Muscle of leg (tissue), 11 donors: ENCODE data around the gene SLC44A3. TPM values are rescaled to one million over a fixed set of nuclear protein-coding genes. Genes with fewer than 3 reads are reported as not detected.

Source experiments
- DNase-seq: peaks from one replicate; pipeline ENCODE4 v3.0.0; 2013
- H3K27ac ChIP-seq: one replicate; pipeline ENCODE4 v1.5.1; 2013; ENCODE audit warnings: mild to moderate bottlenecking, low read length, control low read depth
- H3K27me3 ChIP-seq: one replicate; pipeline ENCODE4 v1.6.1; 2013; ENCODE audit warnings: low read length; ENCODE audit not compliant: control insufficient read depth, insufficient read depth
- H3K36me3 ChIP-seq: one replicate; pipeline ENCODE4 v1.6.1; 2013; ENCODE audit warnings: low read length; ENCODE audit not compliant: control insufficient read depth, insufficient read depth
- H3K4me1 ChIP-seq: one replicate; pipeline ENCODE4 v1.6.1; 2013; ENCODE audit warnings: low read length; ENCODE audit not compliant: control insufficient read depth, insufficient read depth
- H3K4me3 ChIP-seq: one replicate; pipeline ENCODE4 v1.5.1; 2013; ENCODE audit warnings: low read length, control low read depth
- H3K9me3 ChIP-seq: replicated peaks from 2 replicates; pipeline ENCODE4 v1.6.1; 2013; ENCODE audit warnings: low read depth, low read length; ENCODE audit not compliant: control insufficient read depth
- WGBS: methylation state at CpG from one replicate; pipeline ENCODE4 v1.1.5; 2013; ENCODE audit warnings: missing lambda C conversion rate; ENCODE audit not compliant: insufficient coverage; 5-methylcytosine and 5-hydroxymethylcytosine counted together
- polyA plus RNA-seq, 8 donors: library from polyadenylated mRNA; unstranded; fragments of 120-200 nt; gene quantifications; one replicate each; pipeline versions ENCODE4 v1.2.1 to v1.2.3, GENCODE V29; 2013; ENCODE audit warnings: inconsistent platforms in 1 of 8, low replicate concordance in 1 of 8; ENCODE audit not compliant: insufficient read length in 8 of 8, insufficient read depth in 1 of 8
- total RNA-seq: library from RNA; stranded (reverse); fragments of 120-200 nt; gene quantifications from one replicate; pipeline ENCODE4 v1.2.4, GENCODE V29; 2013

SLC44A3 gene
- total and polyA plus RNA-seq, 9 donors: 2.1 to 5.2 (median 3.7) TPM

GRCh38 chr1:94864821-94865220 is 44.7 kb downstream of the SLC44A3 start:
- peaks cover 41% of the 10 kb centered on the region for H3K4me1 ChIP-seq
- no peaks in the 10 kb centered on the region for H3K9me3 ChIP-seq
- H3K27ac ChIP-seq: peak overlapping the region; percentile 80
- no peaks in the 10 kb centered on the region for H3K27me3 ChIP-seq
- peak; percentile 74 for DNase-seq
- no peaks in the 10 kb centered on the region for H3K36me3 ChIP-seq
- H3K4me3 ChIP-seq: no peak overlapping the region
- no CpG with 5 or more reads among the region's 9 CpGs for WGBS

GRCh38 chr1:94865360-94865759 is 45.2 kb downstream of the SLC44A3 start:
- peaks cover 41% of the 10 kb centered on the region for H3K4me1 ChIP-seq
- H3K27ac ChIP-seq: peak overlapping the region; percentile 80
- no peaks in the 10 kb centered on the region for H3K9me3 ChIP-seq
- H3K36me3 ChIP-seq: no peaks in the 10 kb centered on the region
- no peak overlapping the region for H3K4me3 ChIP-seq
- H3K27me3 ChIP-seq: no peaks in the 10 kb centered on the region
- WGBS: no CpG with 5 or more reads among the region's 4 CpGs
- peak; percentile 89 for DNase-seq

- peak overlapping the region; percentile 80 for H3K27ac ChIP-seq
- H3K36me3 ChIP-seq: no peaks in the 10 kb centered on the region
- peaks cover 43% of the 10 kb centered on the region for H3K4me1 ChIP-seq
- no peaks in the 10 kb centered on the region for H3K27me3 ChIP-seq
- WGBS: no CpG with 5 or more reads among the region's 4 CpGs
- peak; percentile 79 for DNase-seq
- H3K4me3 ChIP-seq: no peak overlapping the region
- H3K9me3 ChIP-seq: no peaks in the 10 kb centered on the region
Measured at GRCh38 chr1:94866164-94866807, 46.1 kb downstream of the SLC44A3 start.

- 71% methylated on average over 1 of the region's 2 CpGs for WGBS
- Histone ChIP-seq H3K4me3 (no peak overlapping the region), H3K4me1 (peaks cover 46% of the 10 kb centered on the region), H3K27ac (no peak overlapping the region), H3K27me3 (no peaks in the 10 kb centered on the region), H3K36me3 (no peaks in the 10 kb centered on the region), H3K9me3 (no peaks in the 10 kb centered on the region)
- no peak for DNase-seq
Measured at GRCh38 chr1:94871031-94871430, 50.9 kb downstream of the SLC44A3 start.

GRCh38 chr1:94872771-94873495 is 52.8 kb downstream of the SLC44A3 start:
- Histone ChIP-seq H3K9me3 (no peaks in the 10 kb centered on the region), H3K4me3 (no peak overlapping the region), H3K27ac (peak overlapping the region; percentile 81), H3K27me3 (no peaks in the 10 kb centered on the region), H3K4me1 (peaks cover 45% of the 10 kb centered on the region), H3K36me3 (no peaks in the 10 kb centered on the region)
- no peak for DNase-seq
- 67% methylated on average over 1 of the region's 4 CpGs for WGBS

GRCh38 chr1:94873520-94874351 is 53.6 kb downstream of the SLC44A3 start:
- no peaks in the 10 kb centered on the region for H3K36me3 ChIP-seq
- H3K9me3 ChIP-seq: no peaks in the 10 kb centered on the region
- H3K27me3 ChIP-seq: no peaks in the 10 kb centered on the region
- H3K4me3 ChIP-seq: peak overlapping the region; percentile 0
- peak overlapping the region; percentile 86 for H3K27ac ChIP-seq
- H3K4me1 ChIP-seq: peaks cover 45% of the 10 kb centered on the region
- 22% methylated on average over 4 of the region's 7 CpGs for WGBS
- DNase-seq: peak; percentile 94

GRCh38 chr1:94874423-94874822 is 54.3 kb downstream of the SLC44A3 start:
- Histone ChIP-seq H3K4me3 (no peak overlapping the region), H3K27ac (peak overlapping the region; percentile 86), H3K27me3 (no peaks in the 10 kb centered on the region), H3K4me1 (peaks cover 44% of the 10 kb centered on the region), H3K9me3 (no peaks in the 10 kb centered on the region), H3K36me3 (no peaks in the 10 kb centered on the region)
- no peak for DNase-seq
- WGBS: no CpG with 5 or more reads among the region's 6 CpGs

- Histone ChIP-seq H3K36me3 (no peaks in the 10 kb centered on the region), H3K27me3 (no peaks in the 10 kb centered on the region), H3K4me3 (no peak overlapping the region), H3K4me1 (peaks cover 44% of the 10 kb centered on the region), H3K9me3 (no peaks in the 10 kb centered on the region), H3K27ac (no peak overlapping the region)
- 80% methylated on average over 1 of the region's 4 CpGs for WGBS
- no peak for DNase-seq
Measured at GRCh38 chr1:94875794-94876193, 55.6 kb downstream of the SLC44A3 start.

- no peaks in the 10 kb centered on the region for H3K36me3 ChIP-seq
- 90% methylated on average over 2 of the region's 3 CpGs for WGBS
- H3K27me3 ChIP-seq: no peaks in the 10 kb centered on the region
- H3K27ac ChIP-seq: no peak overlapping the region
- peaks cover 38% of the 10 kb centered on the region for H3K4me1 ChIP-seq
- H3K9me3 ChIP-seq: no peaks in the 10 kb centered on the region
- no peak for DNase-seq
- no peak overlapping the region for H3K4me3 ChIP-seq
Measured at GRCh38 chr1:94876362-94876761, 56.2 kb downstream of the SLC44A3 start.

GRCh38 chr1:94878329-94878728 is 58.2 kb downstream of the SLC44A3 start:
- Histone ChIP-seq H3K27me3 (no peaks in the 10 kb centered on the region), H3K4me3 (no peak overlapping the region), H3K4me1 (peaks cover 33% of the 10 kb centered on the region), H3K9me3 (no peaks in the 10 kb centered on the region), H3K27ac (no peak overlapping the region), H3K36me3 (no peaks in the 10 kb centered on the region)
- no CpG with 5 or more reads among the region's 5 CpGs for WGBS
- DNase-seq: no peak
